Measurements from ENCODE around the gene TFEB. TPM values are rescaled to one million over a fixed set of nuclear protein-coding genes. Genes with fewer than 3 reads are reported as not detected.

The TFEB gene
- total RNA-seq, 1 donor from 2014 or later = 5.1 TPM

GRCh38 chr6:41655646-41656001 is 79.8 kb downstream of the TFEB start:
- H3K36me3 ChIP-seq (ENCODE audit: control insufficient read depth, insufficient read depth, low read length) = no peaks in the 10 kb centered on the region
- peaks cover 28% of the 10 kb centered on the region for H3K27me3 ChIP-seq (ENCODE audit: control insufficient read depth, insufficient read depth, low read length)
- TF ChIP-seq CTCF (IDR thresholded peaks at IDR 0.05; ENCODE audit: insufficient read depth, low read length, poor library complexity, severe bottlenecking) = no peak
- H3K4me3 ChIP-seq (ENCODE audit: low read depth, low read length) = no peak overlapping the region
- no peak for DNase-seq (ENCODE audit: low read depth)

GRCh38 chr6:41655176-41655575 is 80.2 kb downstream of the TFEB start:
- Histone ChIP-seq H3K4me3 (ENCODE audit: low read depth, low read length) (no peak overlapping the region), H3K27me3 (ENCODE audit: control insufficient read depth, insufficient read depth, low read length) (peaks cover 27% of the 10 kb centered on the region), H3K36me3 (ENCODE audit: control insufficient read depth, insufficient read depth, low read length) (no peaks in the 10 kb centered on the region)
- DNase-seq (ENCODE audit: low read depth) = no peak
- TF ChIP-seq CTCF (IDR thresholded peaks at IDR 0.05; ENCODE audit: insufficient read depth, low read length, poor library complexity, severe bottlenecking) = no peak

GRCh38 chr6:41654698-41655151 is 80.7 kb downstream of the TFEB start:
- Histone ChIP-seq H3K36me3 (ENCODE audit: control insufficient read depth, insufficient read depth, low read length) (no peaks in the 10 kb centered on the region), H3K4me3 (ENCODE audit: low read depth, low read length) (no peak overlapping the region), H3K27me3 (ENCODE audit: control insufficient read depth, insufficient read depth, low read length) (peaks cover 22% of the 10 kb centered on the region)
- no peak for TF ChIP-seq CTCF (IDR thresholded peaks at IDR 0.05; ENCODE audit: insufficient read depth, low read length, poor library complexity, severe bottlenecking)
- no peak for DNase-seq (ENCODE audit: low read depth)

GRCh38 chr6:41654151-41654697 is 81.2 kb downstream of the TFEB start:
- Histone ChIP-seq H3K36me3 (ENCODE audit: control insufficient read depth, insufficient read depth, low read length) (no peaks in the 10 kb centered on the region), H3K4me3 (ENCODE audit: low read depth, low read length) (no peak overlapping the region), H3K27me3 (ENCODE audit: control insufficient read depth, insufficient read depth, low read length) (peaks cover 19% of the 10 kb centered on the region)
- no peak for DNase-seq (ENCODE audit: low read depth)
- TF ChIP-seq CTCF (IDR thresholded peaks at IDR 0.05; ENCODE audit: insufficient read depth, low read length, poor library complexity, severe bottlenecking) = no peak

- Histone ChIP-seq H3K4me3 (ENCODE audit: low read depth, low read length) (no peak overlapping the region), H3K36me3 (ENCODE audit: control insufficient read depth, insufficient read depth, low read length) (no peaks in the 10 kb centered on the region), H3K27me3 (ENCODE audit: control insufficient read depth, insufficient read depth, low read length) (peaks cover 14% of the 10 kb centered on the region)
- DNase-seq (ENCODE audit: low read depth) = no peak
- TF ChIP-seq CTCF (IDR thresholded peaks at IDR 0.05; ENCODE audit: insufficient read depth, low read length, poor library complexity, severe bottlenecking) = no peak
Measured at GRCh38 chr6:41653691-41654090, 81.7 kb downstream of the TFEB start.

Measured in kidney epithelial cell (primary cell).